GM23338 (cell line): ENCODE results near the gene NETO2. TPM values are rescaled to one million over a fixed set of nuclear protein-coding genes. Genes with fewer than 3 reads are reported as not detected.

Source experiments
- ATAC-seq: fragments of 200-7000 bp; cut with Tn5 transposase; 3 replicates; pipeline ENCODE4 v1.9.1; 2020
- DNase-seq: peaks from one replicate; pipeline ENCODE4 v3.0.0-alpha.2; 2015; ENCODE audit warnings: low spot score
- H2AFZ ChIP-seq: fragments of 200-600 bp; sonication (generic); 2 replicates; pipeline ENCODE4 v1.8.0; 2016; ENCODE audit warnings: antibody characterized with exemption, mild to moderate bottlenecking, moderate library complexity
- H3F3A ChIP-seq: fragments of 200-600 bp; sonication (generic); replicated peaks from 2 replicates; pipeline ENCODE4 v1.8.0; 2017; ENCODE audit warnings: antibody characterized with exemption, mixed run types, low read depth
- H3K27ac ChIP-seq: fragments of 200-600 bp; sonication (generic); 2 replicates; pipeline ENCODE4 v1.6.1; 2016; ENCODE audit warnings: low read depth
- H3K27me3 ChIP-seq: fragments of 200-600 bp; sonication (generic); 2 replicates; pipeline ENCODE4 v1.8.0; 2016; ENCODE audit warnings: mild to moderate bottlenecking, mixed run types, moderate library complexity; ENCODE audit not compliant: insufficient read depth
- H3K36me3 ChIP-seq: fragments of 200-600 bp; sonication (generic); 2 replicates; pipeline ENCODE4 v1.8.0; 2016; ENCODE audit warnings: mild to moderate bottlenecking; ENCODE audit not compliant: insufficient read depth
- H3K4me1 ChIP-seq: fragments of 200-600 bp; sonication (generic); 2 replicates; pipeline ENCODE4 v1.8.0; 2016; ENCODE audit warnings: mild to moderate bottlenecking, moderate library complexity; ENCODE audit not compliant: insufficient read depth
- H3K4me2 ChIP-seq: fragments of 200-600 bp; sonication (generic); 2 replicates; pipeline ENCODE4 v1.7.1; 2017; ENCODE audit warnings: mixed run types
- H3K4me3 ChIP-seq: fragments of 200-600 bp; sonication (generic); 2 replicates; pipeline ENCODE4 v1.6.1; 2016; ENCODE audit warnings: mixed run types
- H3K79me2 ChIP-seq: fragments of 200-600 bp; sonication (generic); replicated peaks from 2 replicates; pipeline ENCODE4 v1.8.0; 2017; ENCODE audit warnings: mild to moderate bottlenecking; ENCODE audit not compliant: insufficient read depth
- H3K9me2 ChIP-seq: fragments of 200-600 bp; sonication (generic); 2 replicates; pipeline ENCODE4 v1.8.0; 2017; ENCODE audit not compliant: insufficient read depth
- H4K20me1 ChIP-seq: fragments of 200-600 bp; sonication (generic); replicated peaks from 2 replicates; pipeline ENCODE4 v1.8.0; 2017; ENCODE audit warnings: mild to moderate bottlenecking; ENCODE audit not compliant: insufficient read depth
- H3K27ac Mint-ChIP-seq: 2 replicates; pipeline ENCODE4 v1.8.0; 2020; ENCODE audit warnings: inconsistent platforms, mild to moderate bottlenecking, moderate library complexity, mixed read lengths
- H3K27me3 Mint-ChIP-seq: 3 replicates; pipeline ENCODE4 v1.8.0; 2022; ENCODE audit warnings: low read depth, mild to moderate bottlenecking, moderate library complexity, mixed read lengths, inconsistent platforms; ENCODE audit not compliant: insufficient read depth, poor library complexity
- H3K36me3 Mint-ChIP-seq: 3 replicates; pipeline ENCODE4 v1.8.0; 2021; ENCODE audit warnings: low read depth, mild to moderate bottlenecking, inconsistent platforms, moderate library complexity, mixed read lengths
- H3K4me1 Mint-ChIP-seq: 3 replicates; pipeline ENCODE4 v1.8.0; 2020; ENCODE audit warnings: mild to moderate bottlenecking, inconsistent platforms, mixed read lengths
- H3K4me3 Mint-ChIP-seq: 3 replicates; pipeline ENCODE4 v1.8.0; 2021; ENCODE audit warnings: moderate library complexity, mild to moderate bottlenecking, inconsistent platforms, mixed read lengths
- H3K9me3 Mint-ChIP-seq: 3 replicates; pipeline ENCODE4 v1.8.0; 2020; ENCODE audit warnings: moderate library complexity, mild to moderate bottlenecking, inconsistent platforms, mixed read lengths
- CREB1 ChIP-seq: fragments of 250-450 bp; sonication (Bioruptor Pico); IDR thresholded peaks from 2 replicates; pipeline ENCODE4 v1.5.0; 2020; ENCODE audit warnings: low read depth, mild to moderate bottlenecking, moderate library complexity
- CTCF ChIP-seq, 2 experiments: fragments of 200-600 bp in 1 of 2; sonication (generic) in 1 of 2; conservative IDR thresholded peaks; 2 replicates each; pipeline versions ENCODE4 v1.5.1 to v1.6.1; 2016 to 2017; ENCODE audit warnings: antibody characterized with exemption in 2 of 2, low read depth in 2 of 2, mild to moderate bottlenecking in 2 of 2, moderate library complexity in 1 of 2
- ETS1 ChIP-seq: IDR thresholded peaks from 2 replicates; pipeline ENCODE4 v1.6.1; 2016; ENCODE audit warnings: antibody characterized with exemption
- EZH2 ChIP-seq: fragments of 200-600 bp; sonication (generic); IDR thresholded peaks from one replicate; pipeline ENCODE4 v1.8.0; 2017; ENCODE audit warnings: antibody characterized with exemption, mild to moderate bottlenecking, low read depth; ENCODE audit not compliant: unreplicated experiment
- EZH2phosphoT487 ChIP-seq: fragments of 200-600 bp; sonication (generic); IDR thresholded peaks from one replicate; pipeline ENCODE4 v1.8.1; 2018; ENCODE audit warnings: antibody characterized with exemption; ENCODE audit not compliant: unreplicated experiment
- JUNB ChIP-seq: IDR thresholded peaks from one replicate; pipeline ENCODE4 v1.6.1; 2016; ENCODE audit warnings: antibody characterized with exemption; ENCODE audit not compliant: unreplicated experiment
- NANOG ChIP-seq: IDR thresholded peaks from 2 replicates; pipeline ENCODE4 v1.6.1; 2016; ENCODE audit warnings: antibody characterized with exemption, borderline replicate concordance
- POLR2AphosphoS5 ChIP-seq: IDR thresholded peaks from 2 replicates; pipeline ENCODE4 v1.6.1; 2016; ENCODE audit warnings: antibody characterized with exemption, low read depth
- STAT1 ChIP-seq: IDR thresholded peaks from one replicate; pipeline ENCODE4 v1.6.1; 2016; ENCODE audit warnings: antibody characterized with exemption; ENCODE audit not compliant: unreplicated experiment
- ZNF114 ChIP-seq: fragments of 250-450 bp; sonication (Bioruptor Pico); IDR thresholded peaks from 2 replicates; pipeline ENCODE4 v1.5.0; 2020; ENCODE audit warnings: mild to moderate bottlenecking, moderate library complexity
- ZNF331 ChIP-seq: fragments of 250-450 bp; sonication (Bioruptor Pico); IDR thresholded peaks from 2 replicates; pipeline ENCODE4 v1.5.0; 2020; ENCODE audit warnings: low read depth, mild to moderate bottlenecking, moderate library complexity
- ZNF462 ChIP-seq: fragments of 250-450 bp; sonication (Bioruptor Pico); IDR thresholded peaks from 2 replicates; pipeline ENCODE4 v1.5.0; 2020; ENCODE audit warnings: mild to moderate bottlenecking, moderate library complexity
- polyA plus RNA-seq: library from polyadenylated mRNA; unstranded; fragments of >200 nt; fragmentation: Nextera tagmentation; extraction: Ambion mirVana; gene quantifications from 2 replicates; pipeline ENCODE4 v1.2.1, GENCODE V29; 2016
- total RNA-seq: library from RNA; depleted of rRNA; stranded (reverse); fragments of >200 nt; shearing (Covaris generic); gene quantifications from 2 replicates; pipeline ENCODE4 v1.2.3, GENCODE V29; 2014
- TF ChIP-seq, protein P1 (sequence below): IDR thresholded peaks from one replicate; pipeline ENCODE4 v1.6.1; 2018; ENCODE audit warnings: antibody characterized with exemption; ENCODE audit not compliant: unreplicated experiment

NETO2 gene
- total and polyA plus RNA-seq, 2 experiments from 2014 or later, result 6.6 to 10.6 TPM

GRCh38 chr16:47033176-47033575 lies 110.6 kb downstream of the NETO2 start:
- Histone ChIP-seq H3K9me2 (no peaks in the 10 kb centered on the region), H3K4me1 (no peaks in the 10 kb centered on the region), H3K4me2 (no peak overlapping the region), H3K36me3 (no peaks in the 10 kb centered on the region), H3K27ac (no peak overlapping the region), H3K4me3 (no peak overlapping the region), H3K79me2 (no peaks in the 10 kb centered on the region), H3K27me3 (peaks cover 17% of the 10 kb centered on the region), H3F3A (no peaks in the 10 kb centered on the region), H4K20me1 (no peaks in the 10 kb centered on the region), H2AFZ (0 out of 2 replicates have a peak overlapping the region, but pooled peaks have one; percentile 43)
- Mint-ChIP-seq H3K36me3 (no peaks in the 10 kb centered on the region), H3K27ac (no peak overlapping the region), H3K4me1 (no peaks in the 10 kb centered on the region), H3K9me3 (no peaks in the 10 kb centered on the region), H3K27me3 (peaks cover 11% of the 10 kb centered on the region), H3K4me3 (no peak overlapping the region)
- ATAC-seq (no peak), DNase-seq (no peak)
- TF ChIP-seq ZNF462 (no peak), CREB1 (no peak), STAT1 (no peak), POLR2AphosphoS5 (no peak), ZNF331 (CRISPR knock-in tag) (no peak), CTCF (conservative IDR thresholded peaks at IDR 0.05; ENCODE audit: low read depth in 2 of 2) (no peak), ETS1 (no peak), EZH2 (no peak), NANOG (no peak), JUNB (no peak), ZNF114 (no peak), EZH2phosphoT487 (no peak)
- TF ChIP-seq, protein P1, sequence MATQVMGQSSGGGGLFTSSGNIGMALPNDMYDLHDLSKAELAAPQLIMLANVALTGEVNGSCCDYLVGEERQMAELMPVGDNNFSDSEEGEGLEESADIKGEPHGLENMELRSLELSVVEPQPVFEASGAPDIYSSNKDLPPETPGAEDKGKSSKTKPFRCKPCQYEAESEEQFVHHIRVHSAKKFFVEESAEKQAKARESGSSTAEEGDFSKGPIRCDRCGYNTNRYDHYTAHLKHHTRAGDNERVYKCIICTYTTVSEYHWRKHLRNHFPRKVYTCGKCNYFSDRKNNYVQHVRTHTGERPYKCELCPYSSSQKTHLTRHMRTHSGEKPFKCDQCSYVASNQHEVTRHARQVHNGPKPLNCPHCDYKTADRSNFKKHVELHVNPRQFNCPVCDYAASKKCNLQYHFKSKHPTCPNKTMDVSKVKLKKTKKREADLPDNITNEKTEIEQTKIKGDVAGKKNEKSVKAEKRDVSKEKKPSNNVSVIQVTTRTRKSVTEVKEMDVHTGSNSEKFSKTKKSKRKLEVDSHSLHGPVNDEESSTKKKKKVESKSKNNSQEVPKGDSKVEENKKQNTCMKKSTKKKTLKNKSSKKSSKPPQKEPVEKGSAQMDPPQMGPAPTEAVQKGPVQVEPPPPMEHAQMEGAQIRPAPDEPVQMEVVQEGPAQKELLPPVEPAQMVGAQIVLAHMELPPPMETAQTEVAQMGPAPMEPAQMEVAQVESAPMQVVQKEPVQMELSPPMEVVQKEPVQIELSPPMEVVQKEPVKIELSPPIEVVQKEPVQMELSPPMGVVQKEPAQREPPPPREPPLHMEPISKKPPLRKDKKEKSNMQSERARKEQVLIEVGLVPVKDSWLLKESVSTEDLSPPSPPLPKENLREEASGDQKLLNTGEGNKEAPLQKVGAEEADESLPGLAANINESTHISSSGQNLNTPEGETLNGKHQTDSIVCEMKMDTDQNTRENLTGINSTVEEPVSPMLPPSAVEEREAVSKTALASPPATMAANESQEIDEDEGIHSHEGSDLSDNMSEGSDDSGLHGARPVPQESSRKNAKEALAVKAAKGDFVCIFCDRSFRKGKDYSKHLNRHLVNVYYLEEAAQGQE, result no peak
